Measurements from ENCODE around the gene ZNF507.

DNA sequence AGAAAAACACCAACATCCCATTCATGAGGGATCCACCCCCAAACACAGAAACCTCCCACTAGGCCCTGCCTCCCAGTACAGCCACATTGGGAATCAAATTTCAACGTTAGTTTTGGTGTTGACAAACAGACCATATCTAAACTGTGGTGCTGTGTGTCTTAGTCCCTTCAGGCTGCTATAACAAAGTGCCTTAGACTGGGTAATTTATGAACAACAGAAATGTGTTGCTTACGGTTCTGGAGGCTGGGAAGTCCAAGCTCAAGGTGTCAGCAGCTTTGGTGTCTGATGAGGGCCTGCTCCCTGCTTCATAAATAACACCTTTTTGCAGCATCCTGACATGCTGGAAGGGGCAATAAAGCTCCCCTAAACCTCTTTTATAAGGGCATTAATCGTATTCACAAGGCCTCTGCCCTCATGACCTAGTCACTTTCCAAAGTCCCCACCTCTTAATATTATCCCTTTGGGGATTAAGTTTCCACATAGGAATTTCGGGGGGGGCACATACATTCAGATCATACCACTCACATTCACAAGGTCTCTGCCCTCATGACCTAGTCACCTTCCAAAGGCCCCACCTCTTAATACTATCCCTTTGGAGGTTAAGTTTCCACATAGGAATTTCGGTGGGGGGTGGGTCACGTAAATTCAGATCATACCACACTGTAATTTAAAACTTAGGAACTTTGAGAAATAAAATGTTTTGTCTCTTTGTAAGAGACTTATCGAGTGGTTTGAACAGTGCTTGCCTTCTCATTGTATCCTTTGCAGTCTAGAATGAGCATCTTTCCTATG lies 27.5 kb downstream of the ZNF507 start:
- TF ChIP-seq ZNF274 (IDR thresholded peaks at IDR 0.05; ENCODE audit: low read depth, low read length) (no peak), YY1 (IDR thresholded peaks at IDR 0.05; ENCODE audit: insufficient read depth, insufficient read length) (no peak), SUZ12 (IDR thresholded peaks at IDR 0.05; ENCODE audit: extremely low read depth, insufficient read depth, insufficient read length) (no peak)

Measured in NT2/D1 (cell line).